H9 (cell line): ENCODE data around the gene PPM1H. TPM values are rescaled to one million over a fixed set of nuclear protein-coding genes. Genes with fewer than 3 reads are reported as not detected.

ENCODE experiments used
- DNase-seq: peaks from one replicate; pipeline ENCODE4 v3.0.0-alpha.2; 2017
- H2AFZ ChIP-seq: one replicate; pipeline ENCODE4 v1.6.1; 2013; ENCODE audit warnings: mild to moderate bottlenecking, low read length, control low read depth, moderate library complexity
- H2AK5ac ChIP-seq: 2 replicates; pipeline ENCODE4 v1.6.1; 2013; ENCODE audit warnings: low read length, control low read depth, mixed read lengths; ENCODE audit not compliant: insufficient read length
- H2BK120ac ChIP-seq: one replicate; pipeline ENCODE4 v1.6.1; 2013; ENCODE audit warnings: low read depth, mild to moderate bottlenecking, low read length, control low read depth, inconsistent platforms; ENCODE audit not compliant: poor library complexity, severe bottlenecking
- H2BK12ac ChIP-seq: 2 replicates; pipeline ENCODE4 v1.6.1; 2013; ENCODE audit warnings: low read length, control low read depth, mixed read lengths, low read depth; ENCODE audit not compliant: insufficient read length
- H2BK15ac ChIP-seq: 2 replicates; pipeline ENCODE4 v1.6.1; 2013; ENCODE audit warnings: low read depth, low read length, control low read depth
- H2BK20ac ChIP-seq: one replicate; pipeline ENCODE4 v1.6.1; 2013; ENCODE audit warnings: low read depth, mild to moderate bottlenecking, low read length, control low read depth, inconsistent platforms; ENCODE audit not compliant: poor library complexity, severe bottlenecking
- H2BK5ac ChIP-seq: 2 replicates; pipeline ENCODE4 v1.6.1; 2013; ENCODE audit warnings: low read length, control low read depth, mixed read lengths; ENCODE audit not compliant: insufficient read length
- H3K14ac ChIP-seq: 2 replicates; pipeline ENCODE4 v1.6.1; 2013; ENCODE audit warnings: low read length, control low read depth; ENCODE audit not compliant: insufficient read depth
- H3K18ac ChIP-seq: 2 replicates; pipeline ENCODE4 v1.6.1; 2013; ENCODE audit warnings: low read depth, mild to moderate bottlenecking, mixed read lengths, low read length, control low read depth; ENCODE audit not compliant: insufficient read length
- H3K23ac ChIP-seq: 2 replicates; pipeline ENCODE4 v1.6.1; 2013; ENCODE audit warnings: low read length, control low read depth, mixed read lengths, low read depth; ENCODE audit not compliant: insufficient read length
- H3K23me2 ChIP-seq: 2 replicates; pipeline ENCODE4 v1.6.1; 2013; ENCODE audit warnings: low read depth, mild to moderate bottlenecking, mixed read lengths, low read length, control low read depth; ENCODE audit not compliant: insufficient read length, poor library complexity, severe bottlenecking
- H3K27ac ChIP-seq: 2 replicates; pipeline ENCODE4 v1.5.1; 2013; ENCODE audit warnings: low read length, control low read depth, mixed read lengths, low read depth; ENCODE audit not compliant: insufficient read length
- H3K27me3 ChIP-seq: 2 replicates; pipeline ENCODE4 v1.6.1; 2013; ENCODE audit warnings: low read length, control low read depth, inconsistent platforms; ENCODE audit not compliant: insufficient read depth
- H3K4ac ChIP-seq: 2 replicates; pipeline ENCODE4 v1.6.1; 2013; ENCODE audit warnings: low read depth, mild to moderate bottlenecking, control low read depth, inconsistent platforms, low read length, moderate library complexity
- H3K4me1 ChIP-seq: 2 replicates; pipeline ENCODE4 v1.6.1; 2013; ENCODE audit warnings: low read length, control low read depth, inconsistent platforms; ENCODE audit not compliant: insufficient read depth
- H3K4me2 ChIP-seq: 2 replicates; pipeline ENCODE4 v1.6.1; 2013; ENCODE audit warnings: low read length, control low read depth, mixed read lengths; ENCODE audit not compliant: insufficient read length, insufficient read depth
- H3K56ac ChIP-seq: 2 replicates; pipeline ENCODE4 v1.6.1; 2013; ENCODE audit warnings: low read depth, mild to moderate bottlenecking, mixed read lengths, low read length, control low read depth; ENCODE audit not compliant: insufficient read length
- H3K79me1 ChIP-seq: 2 replicates; pipeline ENCODE4 v1.6.1; 2013; ENCODE audit warnings: low read depth, mild to moderate bottlenecking, moderate library complexity, low read length, control low read depth, inconsistent platforms; ENCODE audit not compliant: insufficient read depth, poor library complexity, severe bottlenecking
- H3K79me2 ChIP-seq: 2 replicates; pipeline ENCODE4 v1.6.1; 2013; ENCODE audit warnings: low read length, control low read depth, inconsistent platforms; ENCODE audit not compliant: insufficient read depth
- H3K9ac ChIP-seq: 2 replicates; pipeline ENCODE4 v1.6.1; 2013; ENCODE audit warnings: low read length, control low read depth, mixed read lengths; ENCODE audit not compliant: insufficient read length; ENCODE audit errors: extremely low read depth
- H3K9me3 ChIP-seq: one replicate; pipeline ENCODE4 v1.6.1; 2013; ENCODE audit warnings: low read depth, low read length, inconsistent platforms; ENCODE audit not compliant: control insufficient read depth
- H3T11ph ChIP-seq: one replicate; pipeline ENCODE4 v1.6.1; 2013; ENCODE audit warnings: mild to moderate bottlenecking, low read length, control low read depth, inconsistent platforms
- H4K20me1 ChIP-seq: one replicate; pipeline ENCODE4 v1.6.1; 2013; ENCODE audit not compliant: control insufficient read depth, insufficient read length, insufficient read depth
- H4K5ac ChIP-seq: 2 replicates; pipeline ENCODE4 v1.6.1; 2013; ENCODE audit warnings: low read depth, mild to moderate bottlenecking, mixed read lengths, low read length, control low read depth; ENCODE audit not compliant: insufficient read length
- H4K8ac ChIP-seq: replicated peaks from 2 replicates; pipeline ENCODE4 v1.6.1; 2013; ENCODE audit warnings: low read length, control low read depth, mixed read lengths, low read depth; ENCODE audit not compliant: insufficient read length
- H4K91ac ChIP-seq: 2 replicates; pipeline ENCODE4 v1.6.1; 2013; ENCODE audit warnings: low read depth, mild to moderate bottlenecking, moderate library complexity, mixed read lengths, low read length, control low read depth; ENCODE audit not compliant: insufficient read length
- H3K27ac Mint-ChIP-seq, 3 experiments: 2 replicates in 2 of 3; 3 replicates in 1 of 3; pipeline ENCODE4 v1.8.0; 2020 to 2021; ENCODE audit warnings: mixed read lengths in 3 of 3, mild to moderate bottlenecking in 1 of 3, moderate library complexity in 1 of 3
- H3K27me3 Mint-ChIP-seq: 2 replicates; pipeline ENCODE4 v1.8.0; 2021; ENCODE audit warnings: low read depth, mild to moderate bottlenecking, moderate library complexity, mixed read lengths
- H3K36me3 Mint-ChIP-seq, 3 experiments: 2 replicates in 2 of 3; 3 replicates in 1 of 3; pipeline ENCODE4 v1.8.0; 2020 to 2021; ENCODE audit warnings: low read depth in 3 of 3, mixed read lengths in 3 of 3; ENCODE audit not compliant: insufficient read depth in 1 of 3
- H3K4me1 Mint-ChIP-seq, 2 experiments: 2 replicates each; pipeline ENCODE4 v1.8.0; 2020; ENCODE audit warnings: mixed read lengths in 2 of 2
- H3K4me3 Mint-ChIP-seq, 2 experiments: 2 replicates in 1 of 2; 3 replicates in 1 of 2; pipeline ENCODE4 v1.8.0; 2020 to 2021; ENCODE audit warnings: mild to moderate bottlenecking in 2 of 2, mixed read lengths in 2 of 2, moderate library complexity in 1 of 2
- H3K9me3 Mint-ChIP-seq, 2 experiments: 2 replicates in 1 of 2; 3 replicates in 1 of 2; pipeline ENCODE4 v1.8.0; 2020; ENCODE audit warnings: mild to moderate bottlenecking in 2 of 2, mixed read lengths in 2 of 2, moderate library complexity in 1 of 2
- WGBS: extraction: QIAGEN DNeasy Blood & Tissue Kit; methylation state at CpG from one replicate; pipeline ENCODE4 v1.1.7; 2013; ENCODE audit warnings: missing lambda C conversion rate, low lambda C conversion rate, mixed read lengths; ENCODE audit not compliant: insufficient read length; ENCODE audit errors: extremely low coverage; 5-methylcytosine and 5-hydroxymethylcytosine counted together
- total RNA-seq: library from RNA; stranded (reverse); gene quantifications from 2 replicates; pipeline ENCODE4 v1.2.1, GENCODE V29; 2021
- TF ChIP-seq, protein P1 (sequence below): fragments of 200-600 bp; sonication (generic); conservative IDR thresholded peaks from 3 replicates; pipeline ENCODE4 v1.8.0; 2021; ENCODE audit warnings: antibody characterized with exemption, mild to moderate bottlenecking

PPM1H gene
- total RNA-seq, 1 experiment from 2014 or later, result 22.1 TPM

- peaks cover 8 to 9% of the 10 kb centered on the region in 2 experiments for H3K4me1 Mint-ChIP-seq
These were observed 37.0 kb upstream of the PPM1H start for GRCh38 chr12:62971769-62972525.

More at GRCh38 chr12:62971769-62972525, 37.0 kb upstream of the PPM1H start:
- Histone ChIP-seq H3K79me1 (no peaks in the 10 kb centered on the region), H3K9me3 (no peaks in the 10 kb centered on the region), H2BK120ac (no peak overlapping the region), H2BK15ac (no peak overlapping the region), H2AFZ (no peak overlapping the region), H3K27me3 (no peaks in the 10 kb centered on the region), H3K23ac (no peak overlapping the region), H3K18ac (no peak overlapping the region), H2BK20ac (no peak overlapping the region), H3K4ac (no peak overlapping the region), H3K9ac (no peak overlapping the region), H4K5ac (no peak overlapping the region), H3K4me2 (no peak overlapping the region), H3K79me2 (no peaks in the 10 kb centered on the region), H3T11ph (no peak overlapping the region), H3K23me2 (no peaks in the 10 kb centered on the region), H3K56ac (no peak overlapping the region), H2BK5ac (no peak overlapping the region), H4K8ac (no peak overlapping the region), H3K27ac (no peak overlapping the region), H2AK5ac (no peak overlapping the region), H3K14ac (no peak overlapping the region), H2BK12ac (no peak overlapping the region), H3K4me1 (no peaks in the 10 kb centered on the region), H4K20me1 (no peaks in the 10 kb centered on the region), H4K91ac (no peak overlapping the region)
- TF ChIP-seq, protein P1, sequence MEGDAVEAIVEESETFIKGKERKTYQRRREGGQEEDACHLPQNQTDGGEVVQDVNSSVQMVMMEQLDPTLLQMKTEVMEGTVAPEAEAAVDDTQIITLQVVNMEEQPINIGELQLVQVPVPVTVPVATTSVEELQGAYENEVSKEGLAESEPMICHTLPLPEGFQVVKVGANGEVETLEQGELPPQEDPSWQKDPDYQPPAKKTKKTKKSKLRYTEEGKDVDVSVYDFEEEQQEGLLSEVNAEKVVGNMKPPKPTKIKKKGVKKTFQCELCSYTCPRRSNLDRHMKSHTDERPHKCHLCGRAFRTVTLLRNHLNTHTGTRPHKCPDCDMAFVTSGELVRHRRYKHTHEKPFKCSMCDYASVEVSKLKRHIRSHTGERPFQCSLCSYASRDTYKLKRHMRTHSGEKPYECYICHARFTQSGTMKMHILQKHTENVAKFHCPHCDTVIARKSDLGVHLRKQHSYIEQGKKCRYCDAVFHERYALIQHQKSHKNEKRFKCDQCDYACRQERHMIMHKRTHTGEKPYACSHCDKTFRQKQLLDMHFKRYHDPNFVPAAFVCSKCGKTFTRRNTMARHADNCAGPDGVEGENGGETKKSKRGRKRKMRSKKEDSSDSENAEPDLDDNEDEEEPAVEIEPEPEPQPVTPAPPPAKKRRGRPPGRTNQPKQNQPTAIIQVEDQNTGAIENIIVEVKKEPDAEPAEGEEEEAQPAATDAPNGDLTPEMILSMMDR, result no peak
- DNase-seq, result no peak
- H3K4me3 Mint-ChIP-seq, result no peak overlapping the region
- peaks cover 11% of the 10 kb centered on the region for H3K27me3 Mint-ChIP-seq
- WGBS, result no CpG with 5 or more reads among the region's 1 CpG
- no peak overlapping the region; a peak in 1 of 7 replicates for H3K27ac Mint-ChIP-seq
- no peaks in the 10 kb centered on the region for H3K9me3 Mint-ChIP-seq
- no peaks in the 10 kb centered on the region for H3K36me3 Mint-ChIP-seq
